Gastrocnemius medialis (tissue), 4 donors: ENCODE data around the gene FGF6. TPM values are rescaled to one million over a fixed set of nuclear protein-coding genes. Genes with fewer than 3 reads are reported as not detected.

ENCODE experiments used
- ATAC-seq, 2 donors: fragments of 150-250 bp; one replicate each; pipeline ENCODE4 v1.9.1; 2016
- DNase-seq, 2 donors: peaks; one replicate each; pipeline ENCODE4 v3.0.0-alpha.2; 2019
- H3K27ac ChIP-seq, 4 donors: fragments of 200-600 bp; sonication (generic); 1 replicate in 1 of 4; 2 replicates in 3 of 4; pipeline ENCODE4 v1.5.1; 2016 to 2018; ENCODE audit warnings: mild to moderate bottlenecking in 2 of 4, moderate library complexity in 1 of 4
- H3K27me3 ChIP-seq, 3 donors: fragments of 200-600 bp; sonication (generic) in 2 of 3; 1 replicate in 1 of 3; 2 replicates in 2 of 3; pipeline versions ENCODE4 v1.5.1 to v1.6.0; 2016 to 2019; ENCODE audit warnings: mild to moderate bottlenecking in 1 of 3, moderate library complexity in 1 of 3
- H3K36me3 ChIP-seq, 2 donors: fragments of 200-600 bp; sonication (generic) in 1 of 2; one replicate each; pipeline ENCODE4 v1.5.1; 2017 to 2018
- H3K4me1 ChIP-seq, 2 donors: fragments of 200-600 bp; sonication (generic) in 1 of 2; one replicate each; pipeline ENCODE4 v1.5.1; 2016 to 2017; ENCODE audit warnings: mild to moderate bottlenecking in 2 of 2
- H3K4me3 ChIP-seq, 4 donors: fragments of 200-600 bp; sonication (generic) in 3 of 4; 1 replicate in 1 of 4; 2 replicates in 3 of 4; pipeline ENCODE4 v1.5.1; 2016 to 2019; ENCODE audit warnings: mild to moderate bottlenecking in 2 of 4
- H3K9me3 ChIP-seq, 3 donors: fragments of 200-600 bp; sonication (generic) in 2 of 3; 1 replicate in 1 of 3; 2 replicates in 2 of 3; pipeline ENCODE4 v1.5.1; 2016 to 2019
- CTCF ChIP-seq, 5 experiments: fragments of 450-650 bp in 3 of 5; fragments of 200-600 bp in 2 of 5; sonication (generic) in 2 of 5; IDR thresholded peaks in 4 of 5; conservative IDR thresholded peaks in 1 of 5; 1 replicate in 4 of 5; 2 replicates in 1 of 5; pipeline ENCODE4 v1.5.1; 2016 to 2019; ENCODE audit warnings: antibody characterized with exemption in 5 of 5, mild to moderate bottlenecking in 3 of 5, moderate library complexity in 3 of 5
- POLR2A ChIP-seq, 2 donors: fragments of 450-650 bp; IDR thresholded peaks; one replicate each; pipeline ENCODE4 v1.6.1; 2017; ENCODE audit warnings: antibody characterized with exemption in 2 of 2, mild to moderate bottlenecking in 2 of 2, moderate library complexity in 2 of 2
- in situ Hi-C, 4 donors: fragments of 200-750 bp; cut with MboI; loops; one replicate each; pipeline versions ENCODE4 v1.15.0 to v1.8.0; 2017; ENCODE audit warnings: low sequenced_read_pairs in 4 of 4
- intact Hi-C: fragments of 100-400 bp; cut with DNase I; formaldehyde crosslinking; loops from one replicate; pipeline ENCODE4 v1.15.1; 2023; ENCODE audit warnings: low total_unique reads
- total RNA-seq, 4 donors: library from RNA; depleted of rRNA; stranded (reverse); fragments of >200 nt; gene quantifications; one replicate each; pipeline versions ENCODE4 v1.1.0 to v1.2.3, GENCODE V29; 2016

The FGF6 gene
- total RNA-seq, 4 donors from 2014 or later: 0.73 to 5.9 (median 2.2) TPM; not detected in 1

GRCh38 chr12:4454315-4454860, 8.8 kb upstream of the FGF6 start:
- H3K4me1 ChIP-seq: peaks cover 21 to 23% of the 10 kb centered on the region in 2 donors
- no peaks in the 10 kb centered on the region for H3K36me3 ChIP-seq
- H3K27me3 ChIP-seq: no peaks in the 10 kb centered on the region
- no peak for DNase-seq
- ATAC-seq: no peak
- no peak overlapping the region for H3K4me3 ChIP-seq
- intact Hi-C loops: loop anchor here (5.0 kb wide), 1 partner anchor 53 kb away; no protein-coding TSS in a partner anchor
- TF ChIP-seq POLR2A (IDR thresholded peaks at IDR 0.05): no peak
- no peak for TF ChIP-seq CTCF (IDR thresholded peaks at IDR 0.05 in 4 of 5, conservative IDR thresholded peaks at IDR 0.05 in 1 of 5)
- no peak overlapping the region for H3K27ac ChIP-seq
- in situ Hi-C loops: no loop called here
- no peaks in the 10 kb centered on the region for H3K9me3 ChIP-seq

GRCh38 chr12:4451694-4452093, 6.1 kb upstream of the FGF6 start:
- ATAC-seq: no peak
- Histone ChIP-seq H3K9me3 (no peaks in the 10 kb centered on the region), H3K27me3 (no peaks in the 10 kb centered on the region), H3K27ac (peak overlapping the region; percentile 80 to 88 (median 86)), H3K4me3 (no peak overlapping the region), H3K4me1 (peaks cover 32 to 34% of the 10 kb centered on the region in 2 donors), H3K36me3 (no peaks in the 10 kb centered on the region)
- DNase-seq: no peak
- intact Hi-C loops: loop anchor here (2.0 to 5.0 kb wide), 3 partner anchors 33 to 87 kb away; partner anchors contain the start of gene RAD51AP1
- in situ Hi-C loops: no loop called here
- TF ChIP-seq POLR2A (IDR thresholded peaks at IDR 0.05) (no peak), CTCF (IDR thresholded peaks at IDR 0.05 in 4 of 5, conservative IDR thresholded peaks at IDR 0.05 in 1 of 5) (no peak)

- Histone ChIP-seq H3K27ac (peak overlapping the region; percentile 80 to 88 (median 86)), H3K4me3 (no peak overlapping the region), H3K9me3 (no peaks in the 10 kb centered on the region), H3K27me3 (no peaks in the 10 kb centered on the region), H3K4me1 (peaks cover 34 to 41% of the 10 kb centered on the region in 2 donors), H3K36me3 (no peaks in the 10 kb centered on the region)
- intact Hi-C loops (loop anchor here (1.0 to 5.0 kb wide), 4 partner anchors 17 to 88 kb away; partner anchors contain the start of gene RAD51AP1), in situ Hi-C loops (no loop called here)
- no peak for TF ChIP-seq POLR2A (IDR thresholded peaks at IDR 0.05)
- TF ChIP-seq CTCF (IDR thresholded peaks at IDR 0.05 in 4 of 5, conservative IDR thresholded peaks at IDR 0.05 in 1 of 5): no peak
- DNase-seq (peak; percentile 82 to 95), ATAC-seq (peak; percentile 77 to 85)
Observed at GRCh38 chr12:4450551-4451112, 5.0 kb upstream of the FGF6 start.

GRCh38 chr12:4449851-4450221, 4.2 kb upstream of the FGF6 start:
- TF ChIP-seq CTCF (IDR thresholded peaks at IDR 0.05 in 4 of 5, conservative IDR thresholded peaks at IDR 0.05 in 1 of 5) (no peak), POLR2A (IDR thresholded peaks at IDR 0.05) (no peak)
- Histone ChIP-seq H3K4me1 (peaks cover 34 to 44% of the 10 kb centered on the region in 2 donors), H3K9me3 (no peaks in the 10 kb centered on the region), H3K36me3 (no peaks in the 10 kb centered on the region), H3K27me3 (no peaks in the 10 kb centered on the region), H3K27ac (peak overlapping the region; percentile 80 to 88 (median 86)), H3K4me3 (no peak overlapping the region)
- in situ Hi-C loops (no loop called here), intact Hi-C loops (loop anchor here (1.0 to 10.0 kb wide), 5 partner anchors 17 to 575 kb away; partner anchors contain the start of genes PARP11 and RAD51AP1)
- ATAC-seq (peak in 1 of 2 donors; percentile 6), DNase-seq (peak in 1 of 2 donors; percentile 69)
